ENCODE data around the gene CYP39A1.

The CYP39A1 gene

GRCh38 chr6:46530896-46531295, 121.7 kb downstream of the CYP39A1 start:
- no peak for TF ChIP-seq Cebpa-rat (IDR thresholded peaks at IDR 0.05)
- Histone ChIP-seq H3K9me3 (peaks cover 11% of the 10 kb centered on the region), H3K9ac (no peak overlapping the region), H3K4me2 (no peak overlapping the region), H3K4me3 (no peak overlapping the region), H3K36me3 (no peaks in the 10 kb centered on the region), H3K27ac (no peak overlapping the region), H3K27me3 (no peaks in the 10 kb centered on the region), H4K20me1 (no peaks in the 10 kb centered on the region), H3K4me1 (no peaks in the 10 kb centered on the region)

- H3K4me2 ChIP-seq = no peak overlapping the region
- no peak overlapping the region for H3K9ac ChIP-seq
- H3K4me1 ChIP-seq = no peaks in the 10 kb centered on the region
- no peak overlapping the region for H3K27ac ChIP-seq
- H3K4me3 ChIP-seq = no peak overlapping the region
- H3K27me3 ChIP-seq = no peaks in the 10 kb centered on the region
- no peak for TF ChIP-seq Cebpa-rat (IDR thresholded peaks at IDR 0.05)
- H3K36me3 ChIP-seq = no peaks in the 10 kb centered on the region
- H3K9me3 ChIP-seq = no peaks in the 10 kb centered on the region; the same call in 1 of the 2 replicates
- no peaks in the 10 kb centered on the region for H4K20me1 ChIP-seq
Measured at GRCh38 chr6:46528961-46529750, 123.5 kb downstream of the CYP39A1 start.

DNA sequence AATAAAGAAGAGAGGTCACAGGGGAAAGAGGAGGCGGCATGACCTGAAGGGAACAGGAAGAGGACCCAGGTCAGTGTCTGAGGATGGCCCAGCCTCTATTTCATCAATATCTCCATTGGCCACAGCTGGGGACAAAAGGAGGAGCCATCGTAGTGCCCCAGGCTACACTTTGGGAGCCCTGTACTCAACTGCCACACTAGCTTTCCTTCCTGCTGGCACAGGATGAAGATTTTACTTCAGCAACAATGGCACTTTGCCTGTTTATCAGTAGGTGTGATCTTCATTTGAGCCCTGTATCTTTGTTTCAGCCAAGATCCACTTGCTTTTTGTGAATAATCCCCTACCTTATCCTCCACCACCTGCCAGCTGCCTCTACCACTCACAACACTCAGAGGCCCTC, 126.0 kb downstream of the CYP39A1 start:
- no peaks in the 10 kb centered on the region for H3K36me3 ChIP-seq
- no peaks in the 10 kb centered on the region for H3K27me3 ChIP-seq
- H4K20me1 ChIP-seq = no peaks in the 10 kb centered on the region
- no peak for TF ChIP-seq Cebpa-rat (IDR thresholded peaks at IDR 0.05)
- H3K4me3 ChIP-seq = no peak overlapping the region
- no peak overlapping the region for H3K9ac ChIP-seq
- H3K9me3 ChIP-seq = no peaks in the 10 kb centered on the region; the same call in 1 of the 2 replicates
- no peak overlapping the region for H3K4me2 ChIP-seq
- no peaks in the 10 kb centered on the region for H3K4me1 ChIP-seq
- no peak overlapping the region for H3K27ac ChIP-seq

GRCh38 chr6:46525583-46525982, 127.0 kb downstream of the CYP39A1 start:
- H3K4me3 ChIP-seq = no peak overlapping the region
- no peak overlapping the region for H3K4me2 ChIP-seq
- no peaks in the 10 kb centered on the region for H3K36me3 ChIP-seq
- no peaks in the 10 kb centered on the region; the same call in 1 of the 2 replicates for H3K9me3 ChIP-seq
- no peaks in the 10 kb centered on the region for H4K20me1 ChIP-seq
- H3K4me1 ChIP-seq = no peaks in the 10 kb centered on the region
- no peak overlapping the region for H3K9ac ChIP-seq
- no peaks in the 10 kb centered on the region for H3K27me3 ChIP-seq
- no peak overlapping the region for H3K27ac ChIP-seq
- no peak for TF ChIP-seq Cebpa-rat (IDR thresholded peaks at IDR 0.05)

DNA sequence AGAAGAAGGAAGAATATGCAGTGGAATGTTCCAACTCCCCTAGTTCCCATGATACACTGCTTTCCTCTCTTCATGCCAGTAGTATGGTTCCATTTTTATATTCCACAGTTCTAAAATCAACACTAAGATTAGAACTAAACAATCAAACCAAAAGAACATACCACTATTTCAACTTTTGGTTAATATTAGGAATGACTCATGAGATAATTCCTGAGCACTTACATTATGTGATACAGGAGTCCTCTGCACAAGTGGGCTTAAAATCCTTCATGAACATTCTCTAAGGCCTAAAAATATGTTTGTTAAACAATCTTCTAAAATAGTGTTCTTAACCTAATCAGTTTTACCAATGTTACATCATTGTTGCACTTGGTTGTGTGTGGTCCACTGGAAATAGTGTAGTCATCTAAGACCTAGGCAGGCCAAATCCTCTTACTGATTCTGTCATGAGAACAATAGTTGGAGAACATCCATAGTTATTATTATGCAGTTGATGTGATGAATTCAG, 131.1 kb downstream of the CYP39A1 start:
- H3K27ac ChIP-seq = no peak overlapping the region
- no peak overlapping the region for H3K4me3 ChIP-seq
- no peaks in the 10 kb centered on the region for H3K4me1 ChIP-seq
- no peak overlapping the region for H3K9ac ChIP-seq
- no peaks in the 10 kb centered on the region for H3K27me3 ChIP-seq
- H3K36me3 ChIP-seq = no peaks in the 10 kb centered on the region
- TF ChIP-seq Cebpa-rat (IDR thresholded peaks at IDR 0.05) = no peak
- H3K4me2 ChIP-seq = no peak overlapping the region
- H3K9me3 ChIP-seq = no peaks in the 10 kb centered on the region; the same call in 1 of the 2 replicates
- H4K20me1 ChIP-seq = no peaks in the 10 kb centered on the region

- H3K9me3 ChIP-seq = no peaks in the 10 kb centered on the region
Measured at GRCh38 chr6:46517202-46517601, 135.4 kb downstream of the CYP39A1 start.

GRCh38 chr6:46513533-46513932, 139.1 kb downstream of the CYP39A1 start:
- no peak overlapping the region for H3K4me2 ChIP-seq
- no peaks in the 10 kb centered on the region for H3K27me3 ChIP-seq
- no peaks in the 10 kb centered on the region for H3K4me1 ChIP-seq
- H3K9me3 ChIP-seq = no peaks in the 10 kb centered on the region
- no peaks in the 10 kb centered on the region for H4K20me1 ChIP-seq
- no peak overlapping the region for H3K9ac ChIP-seq
- H3K4me3 ChIP-seq = no peak overlapping the region
- no peak overlapping the region for H3K27ac ChIP-seq
- no peaks in the 10 kb centered on the region for H3K36me3 ChIP-seq
- no peak for TF ChIP-seq Cebpa-rat (IDR thresholded peaks at IDR 0.05)

More at GRCh38 chr6:46517202-46517601, 135.4 kb downstream of the CYP39A1 start:
- no peak for TF ChIP-seq Cebpa-rat (IDR thresholded peaks at IDR 0.05)
- no peak overlapping the region for H3K9ac ChIP-seq
- no peak overlapping the region for H3K4me2 ChIP-seq
- no peaks in the 10 kb centered on the region for H3K4me1 ChIP-seq
- H4K20me1 ChIP-seq = no peaks in the 10 kb centered on the region
- H3K27ac ChIP-seq = no peak overlapping the region
- no peaks in the 10 kb centered on the region for H3K36me3 ChIP-seq
- H3K27me3 ChIP-seq = no peaks in the 10 kb centered on the region
- no peak overlapping the region for H3K4me3 ChIP-seq

GRCh38 chr6:46511320-46511719, 141.3 kb downstream of the CYP39A1 start:
- Histone ChIP-seq H3K9me3 (no peaks in the 10 kb centered on the region), H3K36me3 (no peaks in the 10 kb centered on the region), H3K4me2 (no peak overlapping the region), H3K9ac (no peak overlapping the region), H3K27ac (no peak overlapping the region), H4K20me1 (no peaks in the 10 kb centered on the region), H3K4me1 (no peaks in the 10 kb centered on the region), H3K27me3 (no peaks in the 10 kb centered on the region), H3K4me3 (no peak overlapping the region)
- TF ChIP-seq Cebpa-rat (IDR thresholded peaks at IDR 0.05) = no peak

- Histone ChIP-seq H3K9me3 (no peaks in the 10 kb centered on the region), H3K27me3 (no peaks in the 10 kb centered on the region), H3K27ac (no peak overlapping the region), H3K4me2 (no peak overlapping the region), H3K4me1 (no peaks in the 10 kb centered on the region), H3K9ac (no peak overlapping the region), H3K36me3 (no peaks in the 10 kb centered on the region), H3K4me3 (no peak overlapping the region), H4K20me1 (no peaks in the 10 kb centered on the region)
- no peak for TF ChIP-seq Cebpa-rat (IDR thresholded peaks at IDR 0.05)
Measured at GRCh38 chr6:46510651-46511050, 142.0 kb downstream of the CYP39A1 start.

- TF ChIP-seq Cebpa-rat (IDR thresholded peaks at IDR 0.05) = no peak
- Histone ChIP-seq H3K4me1 (no peaks in the 10 kb centered on the region), H4K20me1 (no peaks in the 10 kb centered on the region), H3K9ac (no peak overlapping the region), H3K27ac (no peak overlapping the region), H3K4me2 (no peak overlapping the region), H3K9me3 (no peaks in the 10 kb centered on the region), H3K4me3 (no peak overlapping the region), H3K27me3 (no peaks in the 10 kb centered on the region), H3K36me3 (no peaks in the 10 kb centered on the region)
Measured at GRCh38 chr6:46509981-46510510, 142.6 kb downstream of the CYP39A1 start.
